SK-N-SH (cell line): Measurements from ENCODE around the gene SLC27A2.

Source experiments
- MAX ChIP-seq: IDR thresholded peaks from 2 replicates; pipeline ENCODE4 v1.4.0; 2012; ENCODE audit warnings: low read depth
- MXI1 ChIP-seq: IDR thresholded peaks from 2 replicates; pipeline ENCODE4 v1.6.1; 2012; ENCODE audit warnings: mild to moderate bottlenecking, low read depth, low read length, improper control_type of control experiment
- REST ChIP-seq: IDR thresholded peaks from 2 replicates; pipeline ENCODE4 v1.6.1; 2012; ENCODE audit warnings: mild to moderate bottlenecking, low read depth, low read length, moderate library complexity
- SMC3 ChIP-seq: IDR thresholded peaks from 2 replicates; pipeline ENCODE4 v1.6.1; 2012; ENCODE audit warnings: low read depth, low read length, improper control_type of control experiment
- TF ChIP-seq, protein P1 (sequence below): fragments of 200-600 bp; sonication (generic); IDR thresholded peaks from 2 replicates; pipeline ENCODE4 v1.6.1; 2017; ENCODE audit warnings: antibody characterized with exemption, mild to moderate bottlenecking, moderate library complexity

- no peak for TF ChIP-seq REST
- TF ChIP-seq, protein P1, sequence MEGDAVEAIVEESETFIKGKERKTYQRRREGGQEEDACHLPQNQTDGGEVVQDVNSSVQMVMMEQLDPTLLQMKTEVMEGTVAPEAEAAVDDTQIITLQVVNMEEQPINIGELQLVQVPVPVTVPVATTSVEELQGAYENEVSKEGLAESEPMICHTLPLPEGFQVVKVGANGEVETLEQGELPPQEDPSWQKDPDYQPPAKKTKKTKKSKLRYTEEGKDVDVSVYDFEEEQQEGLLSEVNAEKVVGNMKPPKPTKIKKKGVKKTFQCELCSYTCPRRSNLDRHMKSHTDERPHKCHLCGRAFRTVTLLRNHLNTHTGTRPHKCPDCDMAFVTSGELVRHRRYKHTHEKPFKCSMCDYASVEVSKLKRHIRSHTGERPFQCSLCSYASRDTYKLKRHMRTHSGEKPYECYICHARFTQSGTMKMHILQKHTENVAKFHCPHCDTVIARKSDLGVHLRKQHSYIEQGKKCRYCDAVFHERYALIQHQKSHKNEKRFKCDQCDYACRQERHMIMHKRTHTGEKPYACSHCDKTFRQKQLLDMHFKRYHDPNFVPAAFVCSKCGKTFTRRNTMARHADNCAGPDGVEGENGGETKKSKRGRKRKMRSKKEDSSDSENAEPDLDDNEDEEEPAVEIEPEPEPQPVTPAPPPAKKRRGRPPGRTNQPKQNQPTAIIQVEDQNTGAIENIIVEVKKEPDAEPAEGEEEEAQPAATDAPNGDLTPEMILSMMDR, result no peak
- TF ChIP-seq SMC3, result no peak
- no peak for TF ChIP-seq MAX
- no peak for TF ChIP-seq MXI1
These were observed 52.8 kb downstream of the SLC27A2 start for GRCh38 chr15:50234764-50235163.
